Fibroblast of skin of abdomen (primary cell): ENCODE data around the gene HSFX4.
"Not testable (repeated sequence)": the region's sequence is repeated elsewhere in the genome, so short reads cannot be mapped to it uniquely, and the experiment has no call there.

ENCODE experiments used
- DNase-seq: peaks from one replicate; pipeline ENCODE4 v3.0.0-alpha.2; 2013

HSFX4 gene

GRCh38 chrX:149938427-149938880 lies 9.1 kb downstream of the HSFX4 start, which contains the start of gene EOLA2:
TSS of gene EOLA2 (minus strand) at chrX:149938491. CDS start at chrX:149933874, 4,617 bp downstream.
- DNase-seq = peak; percentile 99

DNA sequence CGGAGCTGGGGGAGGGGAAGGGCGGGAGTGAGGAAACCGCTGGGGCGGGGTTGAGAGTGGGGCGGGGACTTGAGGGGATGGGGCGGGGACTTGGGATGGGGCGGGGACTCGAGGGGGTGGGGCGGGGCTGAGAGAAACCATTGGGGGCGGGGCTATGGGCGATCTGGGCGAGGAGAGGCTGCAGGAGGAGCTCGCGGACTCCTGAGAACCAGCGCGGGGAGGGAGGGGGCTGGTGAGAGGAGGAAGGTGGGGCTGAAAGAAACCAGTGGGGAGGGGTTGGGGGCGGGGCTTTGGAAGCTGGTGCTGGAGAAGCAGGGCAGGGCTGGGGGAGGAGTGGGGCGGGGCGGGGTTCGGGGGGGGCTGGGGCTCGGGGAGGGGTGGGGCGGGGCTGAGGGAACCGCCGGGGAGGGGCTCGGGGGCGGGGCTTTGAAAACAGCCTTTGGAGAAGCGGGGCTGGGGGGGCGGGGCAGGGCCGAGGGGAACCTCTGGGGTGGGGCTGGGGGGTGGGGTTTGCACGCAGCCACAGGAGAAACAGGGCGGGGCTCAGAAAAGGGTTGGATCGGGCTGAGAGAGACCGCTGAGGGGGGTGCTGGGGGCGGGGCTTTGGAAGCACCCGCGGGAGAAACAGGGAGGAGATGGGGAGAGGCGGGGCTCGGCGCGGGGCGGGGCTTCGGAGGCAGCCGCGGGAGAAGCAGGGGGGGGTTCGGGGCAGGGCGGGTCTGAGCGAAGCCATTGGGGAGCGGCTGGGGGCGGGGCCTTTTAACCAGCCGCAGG lies 9.7 kb downstream of the HSFX4 start:
- peak; percentile 94 for DNase-seq

DNA sequence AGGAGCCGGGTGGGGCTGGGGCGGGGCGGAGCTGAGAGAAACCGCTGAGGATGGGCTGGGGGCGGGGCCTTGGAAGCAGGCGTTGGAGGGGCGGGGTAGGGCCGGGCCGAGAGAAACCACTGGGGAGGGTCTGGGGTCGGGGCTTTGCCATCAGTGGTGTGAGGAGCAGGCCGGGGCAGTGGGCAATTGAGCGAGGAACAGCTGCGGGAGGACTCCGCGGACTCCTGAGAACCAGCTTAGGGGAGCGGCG lies 10.2 kb downstream of the HSFX4 start:
- no peak for DNase-seq

GRCh38 chrX:149939905-149940673 lies 10.7 kb downstream of the HSFX4 start:
- DNase-seq = peak; percentile 98

DNA sequence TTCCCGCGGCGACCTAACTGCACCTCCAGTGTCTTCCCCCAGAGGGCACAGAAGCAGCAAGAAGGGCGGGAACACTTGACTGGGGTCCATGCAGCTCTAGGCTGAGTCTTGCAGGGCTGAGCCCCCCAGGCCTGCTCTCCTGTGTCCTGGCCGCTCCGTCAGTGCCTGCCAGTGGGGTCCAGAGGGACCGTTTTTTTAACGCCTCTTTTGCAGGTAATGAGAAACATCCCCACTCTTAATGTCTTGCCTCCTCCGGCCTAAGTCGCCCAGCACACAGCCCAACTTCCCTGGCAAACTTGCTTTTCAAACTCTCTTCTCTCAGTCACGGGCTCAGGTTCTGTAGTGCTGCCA lies 11.3 kb downstream of the HSFX4 start:
- not testable (repeated sequence) for DNase-seq

- DNase-seq = not testable (repeated sequence)
These were observed 15.8 kb downstream of the HSFX4 start for GRCh38 chrX:149945087-149945670.

DNA sequence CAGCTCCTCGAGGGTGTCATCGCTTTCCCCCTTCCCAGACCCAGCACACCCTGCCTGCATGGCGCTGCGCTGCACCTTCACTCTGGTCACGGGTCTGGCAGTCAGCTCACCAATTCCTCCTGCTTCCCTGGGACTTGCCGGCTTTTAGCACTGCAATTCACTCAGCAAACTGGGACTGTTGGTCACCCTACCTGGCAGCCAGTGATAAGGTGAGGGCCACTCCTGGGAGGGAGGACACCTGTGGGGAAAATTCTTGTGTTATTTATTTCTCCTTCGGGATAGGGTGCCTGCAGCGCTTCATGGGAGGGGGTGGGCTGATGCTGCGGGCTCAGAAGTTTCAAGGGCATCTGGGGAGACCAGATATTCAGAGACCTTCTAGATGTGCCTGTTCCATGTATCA lies 16.4 kb downstream of the HSFX4 start:
- not testable (repeated sequence) for DNase-seq

- DNase-seq = not testable (repeated sequence)
These were observed 17.6 kb downstream of the HSFX4 start for GRCh38 chrX:149946932-149947331.

GRCh38 chrX:149948016-149948415 lies 18.6 kb downstream of the HSFX4 start:
- DNase-seq = no peak

GRCh38 chrX:149949743-149950436 lies 20.5 kb downstream of the HSFX4 start:
- DNase-seq = no peak

DNA sequence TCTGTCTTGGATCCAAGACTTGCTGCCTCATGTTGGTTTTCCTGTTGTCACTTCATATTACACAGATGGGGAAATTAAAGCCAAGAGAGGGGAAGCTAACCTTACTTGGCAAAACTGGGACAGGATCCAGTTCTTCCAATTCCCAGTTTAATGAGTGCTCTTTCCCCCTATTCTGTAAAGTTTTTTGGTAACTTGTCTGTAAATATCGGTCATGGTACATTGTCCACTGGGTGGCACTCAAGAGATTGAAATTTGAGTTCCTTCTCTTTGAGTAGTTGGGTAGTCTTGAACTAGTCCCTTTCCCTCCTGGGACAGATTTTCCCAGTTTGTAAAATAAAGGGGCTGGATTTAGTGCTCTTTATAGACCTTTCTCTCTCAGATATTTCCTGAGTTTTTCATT lies 21.3 kb downstream of the HSFX4 start:
- DNase-seq = peak; percentile 54

GRCh38 chrX:149961572-149961971 lies 32.2 kb downstream of the HSFX4 start:
- DNase-seq = no peak

DNA sequence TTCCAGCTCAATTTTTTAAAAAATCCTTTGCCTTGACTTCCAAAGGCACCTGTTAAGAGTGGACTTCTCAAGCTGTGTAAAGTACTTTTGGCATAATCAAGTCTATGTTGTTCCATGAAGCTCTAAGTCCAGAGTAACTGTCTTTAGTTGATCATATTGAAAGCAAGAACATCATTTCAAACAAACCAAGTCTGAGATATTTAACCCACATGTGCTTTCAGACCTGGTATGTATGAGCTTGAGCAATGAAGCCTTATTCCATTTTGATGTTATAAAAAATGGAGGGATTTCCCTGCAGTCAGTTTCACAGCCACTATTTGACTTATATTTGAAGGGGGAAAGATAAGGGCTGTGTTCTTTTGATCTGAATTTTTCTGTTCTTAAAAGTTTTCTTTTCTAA lies 32.6 kb downstream of the HSFX4 start:
- DNase-seq = no peak

- DNase-seq = peak; percentile 70
These were observed 33.7 kb downstream of the HSFX4 start for GRCh38 chrX:149962859-149963757.

DNA sequence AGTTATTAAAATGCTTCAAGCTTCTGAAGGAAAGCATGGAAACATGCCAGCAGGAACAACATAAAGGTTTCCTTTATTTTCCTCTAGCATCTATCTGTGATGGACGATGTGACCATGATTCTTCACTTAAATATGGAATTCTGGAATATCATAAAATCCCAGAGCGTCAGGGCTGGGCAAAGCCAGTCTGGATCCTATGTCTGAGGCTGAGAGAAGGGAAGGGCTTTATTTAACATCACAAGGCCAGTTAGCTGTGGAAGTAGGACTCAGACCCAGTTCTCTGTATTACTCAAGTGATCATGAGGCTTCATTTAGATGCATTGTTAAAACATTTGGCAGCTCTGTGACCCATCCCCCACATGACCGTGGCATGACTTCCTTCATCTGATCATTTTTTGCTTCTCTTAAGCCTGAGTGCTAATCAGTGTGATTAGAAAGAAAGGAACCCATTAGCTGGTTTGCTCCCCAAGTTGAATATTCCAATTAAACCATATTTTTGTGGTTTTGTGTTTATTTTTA lies 49.8 kb downstream of the HSFX4 start:
- DNase-seq = no peak
